Skeletal muscle satellite cell (primary cell): Measurements from ENCODE around the gene ATP1B2.

Experiments
- H3K27me3 ChIP-seq: 2 replicates; pipeline ENCODE4 v1.7.0; 2013; ENCODE audit warnings: low read length; ENCODE audit not compliant: control insufficient read depth, insufficient read depth
- H3K36me3 ChIP-seq: 2 replicates; pipeline ENCODE4 v1.7.0; 2013; ENCODE audit warnings: mild to moderate bottlenecking, control low read depth, low read length; ENCODE audit not compliant: insufficient read depth
- H3K4me1 ChIP-seq: 2 replicates; pipeline ENCODE4 v1.7.0; 2013; ENCODE audit warnings: low read length; ENCODE audit not compliant: control insufficient read depth, insufficient read depth
- H3K4me2 ChIP-seq: 2 replicates; pipeline ENCODE4 v1.7.0; 2013; ENCODE audit warnings: mild to moderate bottlenecking, low read length
- H3K4me3 ChIP-seq: 2 replicates; pipeline ENCODE4 v1.7.0; 2013; ENCODE audit warnings: low read length
- H3K9ac ChIP-seq: 2 replicates; pipeline ENCODE4 v1.7.0; 2013; ENCODE audit warnings: mild to moderate bottlenecking, low read depth, low read length, moderate library complexity
- H3K9me3 ChIP-seq: replicated peaks from 2 replicates; pipeline ENCODE4 v1.7.0; 2013; ENCODE audit warnings: mild to moderate bottlenecking, control low read depth, low read length

The ATP1B2 gene

DNA sequence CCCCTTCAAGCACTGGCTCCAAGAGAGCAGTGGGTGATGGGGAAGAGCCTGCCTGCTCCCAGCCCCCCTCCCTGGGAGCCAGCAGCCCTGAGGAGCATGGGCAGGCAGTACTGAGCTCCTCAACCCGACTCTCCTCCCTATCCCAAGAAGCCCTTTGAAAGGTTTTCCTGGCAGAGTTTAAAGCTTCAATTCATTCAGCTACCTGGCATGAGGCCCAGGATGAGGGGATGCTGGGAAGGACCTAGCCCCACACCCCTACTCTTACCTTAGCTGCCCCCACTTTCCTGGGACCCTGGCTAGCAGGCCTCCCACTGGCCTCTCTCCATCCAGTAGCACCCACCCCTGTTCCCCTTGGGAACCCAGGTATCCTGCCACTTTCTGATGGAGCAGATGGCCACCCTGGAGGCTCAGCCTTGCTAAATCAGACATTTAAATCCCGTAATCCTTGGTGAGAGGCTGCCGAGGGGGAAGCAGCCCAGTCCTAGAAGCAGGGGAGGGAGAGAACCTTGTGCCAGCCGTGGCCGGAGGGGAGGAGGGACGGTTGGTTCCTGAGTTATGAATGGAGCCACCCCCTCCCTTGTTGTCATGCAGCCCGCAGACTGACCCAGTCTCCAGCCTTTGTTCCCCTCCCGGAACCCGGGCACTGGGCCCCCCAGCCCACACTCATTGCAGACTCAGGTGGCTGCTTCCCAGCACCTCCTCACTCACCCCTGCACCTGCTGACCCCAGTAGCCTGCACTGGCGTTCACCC lies 17.1 kb downstream of the ATP1B2 start:
- H3K4me3 ChIP-seq, result no peak overlapping the region
- H3K27me3 ChIP-seq, result no peaks in the 10 kb centered on the region
- H3K4me2 ChIP-seq, result no peak overlapping the region
- H3K4me1 ChIP-seq, result no peaks in the 10 kb centered on the region
- peaks cover 14% of the 10 kb centered on the region for H3K36me3 ChIP-seq
- no peak overlapping the region for H3K9ac ChIP-seq
- no peaks in the 10 kb centered on the region for H3K9me3 ChIP-seq

DNA sequence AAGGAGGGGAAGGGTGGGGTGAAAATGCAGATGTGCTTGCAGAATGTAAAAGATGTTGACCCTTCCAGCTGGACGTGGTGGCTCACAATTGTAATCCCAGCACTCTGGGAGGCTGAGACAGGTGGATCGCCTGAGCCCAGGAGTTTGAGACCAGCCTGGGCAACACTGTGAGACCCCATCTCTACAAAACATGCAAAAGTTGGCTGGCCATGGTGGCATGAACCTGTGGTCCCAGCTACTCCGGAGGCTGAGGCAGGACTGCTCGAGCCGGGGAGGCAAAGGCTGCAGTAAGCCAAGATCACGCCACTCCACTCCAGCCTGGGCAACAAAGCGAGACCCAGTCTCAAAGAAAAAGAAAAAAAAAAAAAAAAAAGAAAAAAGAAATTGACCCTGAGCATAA lies 17.8 kb downstream of the ATP1B2 start:
- Histone ChIP-seq H3K27me3 (no peaks in the 10 kb centered on the region), H3K36me3 (peaks cover 20% of the 10 kb centered on the region), H3K9ac (no peak overlapping the region), H3K9me3 (peaks cover 3% of the 10 kb centered on the region), H3K4me2 (no peak overlapping the region), H3K4me3 (no peak overlapping the region), H3K4me1 (no peaks in the 10 kb centered on the region)

DNA sequence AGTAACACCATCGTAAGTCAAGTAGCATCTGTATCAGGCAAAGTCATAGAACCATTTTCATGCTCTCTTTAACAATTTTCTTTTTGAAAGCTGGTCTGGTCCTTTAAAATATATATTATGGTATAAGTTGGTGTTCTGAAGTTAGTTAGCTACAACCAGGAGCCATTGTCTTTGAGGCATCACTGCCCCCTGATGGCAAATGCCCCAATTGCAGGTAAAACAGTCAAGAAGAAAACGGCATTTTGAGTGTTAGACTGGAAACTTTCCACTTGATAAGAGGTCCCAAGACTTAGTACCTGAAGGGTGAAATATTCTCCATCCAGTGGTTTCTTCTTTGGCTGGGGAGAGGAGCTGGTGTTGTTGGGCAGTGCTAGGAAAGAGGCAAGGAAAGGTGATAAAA lies 22.5 kb downstream of the ATP1B2 start:
- H3K4me1 ChIP-seq, result no peaks in the 10 kb centered on the region
- no peak overlapping the region for H3K9ac ChIP-seq
- H3K4me3 ChIP-seq, result no peak overlapping the region
- H3K9me3 ChIP-seq, result peaks cover 4% of the 10 kb centered on the region
- no peak overlapping the region for H3K4me2 ChIP-seq
- H3K36me3 ChIP-seq, result peaks cover 38% of the 10 kb centered on the region
- H3K27me3 ChIP-seq, result no peaks in the 10 kb centered on the region

DNA sequence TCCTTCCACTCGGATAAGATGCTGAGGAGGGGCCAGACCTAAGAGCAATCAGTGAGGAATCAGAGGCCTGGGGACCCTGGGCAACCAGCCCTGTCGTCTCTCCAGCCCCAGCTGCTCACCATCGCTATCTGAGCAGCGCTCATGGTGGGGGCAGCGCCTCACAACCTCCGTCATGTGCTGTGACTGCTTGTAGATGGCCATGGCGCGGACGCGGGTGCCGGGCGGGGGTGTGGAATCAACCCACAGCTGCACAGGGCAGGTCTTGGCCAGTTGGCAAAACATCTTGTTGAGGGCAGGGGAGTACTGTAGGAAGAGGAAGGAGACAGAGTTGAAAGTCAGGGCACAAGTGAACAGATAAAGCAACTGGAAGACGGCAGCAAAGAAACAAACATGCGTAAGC lies 24.2 kb downstream of the ATP1B2 start:
- Histone ChIP-seq H3K4me2 (no peak overlapping the region), H3K4me3 (no peak overlapping the region), H3K9me3 (peaks cover 4% of the 10 kb centered on the region), H3K27me3 (no peaks in the 10 kb centered on the region), H3K36me3 (peaks cover 38% of the 10 kb centered on the region), H3K9ac (no peak overlapping the region), H3K4me1 (no peaks in the 10 kb centered on the region)

DNA sequence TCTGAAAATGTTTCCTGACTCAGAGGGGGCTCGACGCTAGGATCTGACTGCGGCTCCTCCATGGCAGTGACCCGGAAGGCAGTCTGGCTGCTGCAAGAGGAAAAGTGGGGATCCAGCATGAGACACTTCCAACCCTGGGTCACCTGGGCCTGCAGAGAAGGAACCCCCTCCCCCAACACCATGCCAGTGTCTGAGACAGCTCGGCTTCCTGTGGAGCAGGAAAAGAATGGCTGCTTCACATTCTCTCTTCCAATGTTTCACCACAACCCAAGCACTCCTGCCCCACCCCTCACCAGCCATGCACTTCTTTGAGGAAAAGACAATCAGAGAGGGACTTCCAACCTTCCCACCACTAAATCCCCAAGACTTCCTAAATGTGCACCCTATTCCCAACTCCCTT lies 25.8 kb downstream of the ATP1B2 start:
- Histone ChIP-seq H3K4me1 (no peaks in the 10 kb centered on the region), H3K4me3 (no peak overlapping the region), H3K27me3 (no peaks in the 10 kb centered on the region), H3K36me3 (peaks cover 30% of the 10 kb centered on the region), H3K9ac (no peak overlapping the region), H3K4me2 (no peak overlapping the region), H3K9me3 (peaks cover 4% of the 10 kb centered on the region)

DNA sequence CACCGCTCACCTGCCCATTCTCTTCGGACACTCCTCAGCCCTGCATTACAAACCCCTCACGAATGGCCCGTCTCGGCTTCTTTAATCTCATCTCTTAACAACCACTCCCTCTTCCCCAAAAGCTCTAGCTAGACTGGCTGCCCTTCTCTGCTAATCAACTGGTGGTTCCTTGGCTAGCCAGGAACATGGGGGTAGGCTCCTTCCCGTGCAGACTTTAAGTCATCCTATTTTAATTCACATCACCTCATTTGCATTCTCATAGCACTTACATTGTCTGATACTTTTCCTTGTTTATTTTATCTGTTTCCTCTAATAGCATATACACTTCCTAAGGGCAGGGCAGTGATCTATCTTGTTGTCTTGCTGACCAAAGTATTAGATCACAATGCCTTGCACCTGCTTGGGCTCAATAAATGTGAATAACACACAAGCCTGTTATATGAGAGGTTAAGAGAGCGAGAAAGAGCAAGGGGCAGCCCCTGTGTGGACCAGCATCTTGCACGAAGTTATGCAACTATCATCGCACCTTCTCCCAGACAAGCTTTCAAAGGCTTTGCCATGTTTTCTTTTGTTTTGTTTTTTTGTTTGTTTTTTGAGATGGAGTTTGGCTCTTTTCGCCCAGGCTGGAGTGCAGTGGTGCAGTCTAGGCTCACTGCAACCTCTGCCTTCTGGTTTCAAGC lies 26.8 kb downstream of the ATP1B2 start:
- H3K4me3 ChIP-seq, result no peak overlapping the region
- H3K36me3 ChIP-seq, result peaks cover 26% of the 10 kb centered on the region
- no peak overlapping the region for H3K9ac ChIP-seq
- peaks cover 4% of the 10 kb centered on the region for H3K9me3 ChIP-seq
- H3K4me1 ChIP-seq, result no peaks in the 10 kb centered on the region
- no peaks in the 10 kb centered on the region for H3K27me3 ChIP-seq
- no peak overlapping the region for H3K4me2 ChIP-seq

DNA sequence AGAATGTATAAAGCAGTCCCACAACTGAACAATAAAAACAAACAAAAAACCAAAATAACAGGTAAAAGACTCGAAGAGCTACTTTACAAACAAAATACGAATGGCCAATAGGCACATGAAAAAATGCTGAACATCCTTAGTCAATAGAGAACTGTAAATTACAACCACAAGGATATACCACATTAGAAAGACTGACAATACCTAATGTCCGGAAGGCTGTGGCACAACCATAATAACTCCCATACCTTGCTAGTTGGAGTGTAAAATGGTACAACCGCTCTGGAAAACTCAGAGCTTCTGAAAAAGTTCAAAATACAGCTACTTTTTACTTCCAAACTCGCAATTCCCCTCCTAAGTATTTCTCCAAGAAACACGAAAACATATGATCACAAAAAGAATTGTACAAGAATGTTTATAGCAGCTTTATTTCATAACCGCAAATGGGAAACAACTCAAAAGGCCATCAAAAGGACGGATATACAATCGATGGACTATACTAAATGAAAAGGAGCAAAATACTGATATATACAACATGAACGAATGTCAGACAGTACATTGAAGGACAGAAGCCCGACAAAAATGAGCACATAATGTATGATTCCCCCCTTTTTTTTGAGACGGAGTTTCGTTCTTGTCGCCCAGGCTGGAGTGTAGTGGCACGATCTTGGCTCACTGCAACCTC lies 34.3 kb downstream of the ATP1B2 start:
- H3K4me2 ChIP-seq, result peak overlapping the region; percentile 93
- no peaks in the 10 kb centered on the region for H3K27me3 ChIP-seq
- no peaks in the 10 kb centered on the region for H3K9me3 ChIP-seq
- H3K36me3 ChIP-seq, result no peaks in the 10 kb centered on the region
- peak overlapping the region; percentile 99 for H3K9ac ChIP-seq
- peak overlapping the region; percentile 93 for H3K4me3 ChIP-seq
- peaks cover 15% of the 10 kb centered on the region for H3K4me1 ChIP-seq

DNA sequence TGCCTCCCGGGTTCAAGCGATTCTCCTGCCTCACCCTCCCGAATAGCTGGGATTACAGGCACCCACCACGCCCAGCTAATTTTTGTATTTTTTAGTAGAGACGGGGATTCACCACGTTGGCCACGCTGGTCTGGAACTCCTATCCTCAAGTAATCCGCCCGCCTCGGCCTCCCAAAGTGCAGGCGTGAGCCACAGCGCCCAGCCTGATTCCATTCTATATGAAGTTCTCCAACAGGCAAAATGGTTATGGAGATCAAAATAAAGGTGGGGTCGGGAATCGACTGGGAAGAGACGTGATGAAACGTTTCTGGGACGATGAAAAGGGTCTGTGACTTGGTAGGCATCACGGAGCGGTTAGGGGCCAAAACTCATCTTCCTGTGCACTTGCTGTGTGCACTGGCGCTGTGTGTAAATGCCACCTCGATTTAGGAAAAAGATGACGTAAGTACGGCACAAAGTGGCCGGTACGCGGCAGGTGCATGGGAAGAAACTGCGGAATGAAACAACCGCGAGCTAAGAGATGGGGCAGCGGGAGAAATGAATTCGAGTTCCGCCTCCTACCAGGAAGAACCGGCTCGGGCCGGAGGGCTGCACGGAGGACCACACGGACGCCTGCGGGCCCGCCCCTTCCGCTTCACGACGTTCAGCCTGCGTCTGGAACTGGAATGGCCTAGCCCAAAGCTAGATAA lies 35.0 kb downstream of the ATP1B2 start:
- Histone ChIP-seq H3K4me1 (peaks cover 15% of the 10 kb centered on the region), H3K9me3 (no peaks in the 10 kb centered on the region), H3K4me2 (peak overlapping the region; percentile 93), H3K4me3 (peak overlapping the region; percentile 93), H3K27me3 (no peaks in the 10 kb centered on the region), H3K36me3 (peaks cover 4% of the 10 kb centered on the region), H3K9ac (peak overlapping the region; percentile 99)

DNA sequence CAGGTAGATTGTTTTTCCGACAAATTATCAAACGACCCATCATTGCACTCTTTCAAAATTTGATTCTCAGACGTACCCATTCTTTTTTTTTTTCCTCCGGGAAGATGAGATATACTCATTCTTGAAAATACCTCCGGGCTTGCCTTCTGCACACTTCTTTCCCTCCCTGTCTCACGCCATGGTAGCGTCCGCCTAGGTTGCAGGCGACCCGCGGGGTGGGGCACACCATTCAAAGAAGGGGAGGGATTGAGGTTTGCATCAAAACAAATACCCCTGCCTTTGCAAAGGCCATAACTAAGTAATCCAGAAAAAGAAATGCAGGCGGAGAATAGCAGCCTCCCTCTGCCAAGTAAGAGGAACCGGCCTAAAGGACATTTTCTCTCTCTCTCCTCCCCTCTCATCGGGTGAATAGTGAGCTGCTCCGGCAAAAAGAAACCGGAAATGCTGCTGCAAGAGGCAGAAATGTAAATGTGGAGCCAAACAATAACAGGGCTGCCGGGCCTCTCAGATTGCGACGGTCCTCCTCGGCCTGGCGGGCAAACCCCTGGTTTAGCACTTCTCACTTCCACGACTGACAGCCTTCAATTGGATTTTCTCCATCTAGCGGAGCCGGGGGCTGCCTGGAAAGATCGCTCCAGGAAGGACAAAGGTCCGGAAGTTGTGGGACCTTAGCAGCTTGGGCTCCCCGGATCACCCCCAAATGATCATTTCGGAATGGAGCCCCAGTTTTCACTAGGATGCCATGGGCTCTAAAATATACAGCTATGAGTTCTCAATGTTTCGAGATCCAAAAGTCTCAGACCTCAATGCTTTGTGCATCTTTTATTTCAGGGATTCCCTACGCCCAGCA lies 35.7 kb downstream of the ATP1B2 start:
- no peaks in the 10 kb centered on the region for H3K9me3 ChIP-seq
- H3K4me3 ChIP-seq, result peak overlapping the region; percentile 93
- peaks cover 15% of the 10 kb centered on the region for H3K4me1 ChIP-seq
- H3K4me2 ChIP-seq, result peak overlapping the region; percentile 93
- H3K36me3 ChIP-seq, result peaks cover 4% of the 10 kb centered on the region
- H3K9ac ChIP-seq, result peak overlapping the region; percentile 99
- no peaks in the 10 kb centered on the region for H3K27me3 ChIP-seq

DNA sequence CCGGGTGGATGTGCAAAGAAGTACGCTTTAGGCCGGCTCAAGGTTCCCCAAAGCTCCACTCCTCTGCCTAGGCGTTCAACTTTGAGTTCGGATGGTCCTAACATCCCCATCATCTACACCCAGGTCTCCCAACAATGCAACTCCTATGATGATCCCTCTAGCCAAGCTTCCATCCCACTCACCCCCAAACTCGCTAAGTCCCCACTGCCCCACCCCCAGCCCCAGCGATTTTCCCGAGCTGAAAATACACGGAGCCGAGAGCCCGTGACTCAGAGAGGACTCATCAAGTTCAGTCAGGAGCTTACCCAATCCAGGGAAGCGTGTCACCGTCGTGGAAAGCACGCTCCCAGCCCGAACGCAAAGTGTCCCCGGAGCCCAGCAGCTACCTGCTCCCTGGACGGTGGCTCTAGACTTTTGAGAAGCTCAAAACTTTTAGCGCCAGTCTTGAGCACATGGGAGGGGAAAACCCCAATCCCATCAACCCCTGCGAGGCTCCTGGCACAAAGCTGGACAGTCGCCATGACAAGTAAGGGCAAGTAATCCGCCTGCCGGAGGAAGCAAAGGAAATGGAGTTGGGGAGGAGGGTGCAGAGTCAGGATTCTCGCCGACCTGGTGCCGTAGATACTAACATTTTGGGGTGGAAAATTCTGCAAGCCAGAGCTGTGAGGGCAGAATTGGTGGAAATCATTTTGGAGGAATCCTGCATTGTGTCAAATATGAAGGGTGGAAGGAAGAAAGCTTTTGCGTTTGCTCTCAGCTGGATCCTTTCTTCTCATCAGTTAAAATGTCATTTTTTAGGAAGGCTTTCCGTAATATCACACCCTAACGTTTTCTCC lies 36.6 kb downstream of the ATP1B2 start, which contains the start of gene TP53:
TSS of gene TP53 (minus strand) at position 419 of the 836 bp plus-strand sequence. CDS start 10,896 bp downstream, outside the sequence.
- H3K27me3 ChIP-seq, result no peaks in the 10 kb centered on the region
- H3K4me3 ChIP-seq, result peak within 1 kb of the TSS; percentile 93
- peaks cover 15% of the 10 kb centered on the region for H3K4me1 ChIP-seq
- peaks cover 4% of the 10 kb centered on the region for H3K36me3 ChIP-seq
- H3K9ac ChIP-seq, result peak within 1 kb of the TSS; percentile 99
- no peaks in the 10 kb centered on the region for H3K9me3 ChIP-seq
- H3K4me2 ChIP-seq, result peak within 1 kb of the TSS; percentile 93
